Bronchial epithelial cell (primary cell): ENCODE data around the gene TMEM117. TPM values are rescaled to one million over a fixed set of nuclear protein-coding genes. Genes with fewer than 3 reads are reported as not detected.

Experiments
- DNase-seq: peaks from one replicate; pipeline ENCODE4 v3.0.0-alpha.2; 2010; ENCODE audit warnings: low read depth
- FAIRE-seq: peaks from 2 replicates; lab custom pipeline; 2011; peaks lifted over from hg19 to GRCh38; lab: Jason Lieb, UNC
- H3K27me3 ChIP-seq: 2 replicates; pipeline ENCODE4 v1.5.1; 2011; ENCODE audit warnings: low read length; ENCODE audit not compliant: control insufficient read depth, insufficient read depth
- H3K36me3 ChIP-seq: 2 replicates; pipeline ENCODE4 v1.5.1; 2011; ENCODE audit warnings: low read length; ENCODE audit not compliant: control insufficient read depth, insufficient read depth
- H3K4me3 ChIP-seq: 2 replicates; pipeline ENCODE4 v1.5.1; 2011; ENCODE audit warnings: mild to moderate bottlenecking, low read depth, low read length, control low read depth
- CTCF ChIP-seq: IDR thresholded peaks from 2 replicates; pipeline ENCODE4 v1.5.1; 2011; ENCODE audit warnings: mild to moderate bottlenecking, moderate library complexity, low read length, control low read depth, inconsistent platforms; ENCODE audit not compliant: insufficient read depth, severe bottlenecking
- total RNA-seq: library from RNA; depleted of rRNA; stranded (reverse); fragments of >200 nt; gene quantifications from 2 replicates; pipeline ENCODE4 v1.2.1, GENCODE V29; 2014

TMEM117 gene
- total RNA-seq, 1 donor from 2014 or later = 6.6 TPM

GRCh38 chr12:44294649-44295048 is 458.8 kb downstream of the TMEM117 start:
- no peak for TF ChIP-seq CTCF
- no peaks in the 10 kb centered on the region for H3K27me3 ChIP-seq
- H3K4me3 ChIP-seq = no peak overlapping the region
- FAIRE-seq (no peak), DNase-seq (peak; percentile 36)
- no peaks in the 10 kb centered on the region for H3K36me3 ChIP-seq

GRCh38 chr12:44295958-44296623 is 460.2 kb downstream of the TMEM117 start:
- no peak overlapping the region for H3K4me3 ChIP-seq
- no peak for TF ChIP-seq CTCF
- H3K36me3 ChIP-seq = no peaks in the 10 kb centered on the region
- DNase-seq (no peak), FAIRE-seq (no peak)
- no peaks in the 10 kb centered on the region for H3K27me3 ChIP-seq

- H3K4me3 ChIP-seq = no peak overlapping the region
- TF ChIP-seq CTCF = no peak
- FAIRE-seq = peak; percentile 66
- no peaks in the 10 kb centered on the region for H3K27me3 ChIP-seq
- no peak for DNase-seq
- no peaks in the 10 kb centered on the region for H3K36me3 ChIP-seq
These were observed 460.8 kb downstream of the TMEM117 start for GRCh38 chr12:44296624-44297197.

GRCh38 chr12:44299524-44299923 is 463.6 kb downstream of the TMEM117 start:
- no peaks in the 10 kb centered on the region for H3K36me3 ChIP-seq
- no peak overlapping the region for H3K4me3 ChIP-seq
- FAIRE-seq (no peak), DNase-seq (no peak)
- no peak for TF ChIP-seq CTCF
- H3K27me3 ChIP-seq = no peaks in the 10 kb centered on the region

GRCh38 chr12:44307506-44308168 is 471.8 kb downstream of the TMEM117 start:
- TF ChIP-seq CTCF = no peak
- no peaks in the 10 kb centered on the region for H3K36me3 ChIP-seq

More at GRCh38 chr12:44307506-44308168, 471.8 kb downstream of the TMEM117 start:
- FAIRE-seq (no peak), DNase-seq (no peak)
- no peaks in the 10 kb centered on the region for H3K27me3 ChIP-seq
- no peak overlapping the region for H3K4me3 ChIP-seq
